ENCODE data around the gene ADGRG3.
"Not testable (repeated sequence)": the region's sequence is repeated elsewhere in the genome, so short reads cannot be mapped to it uniquely, and the experiment has no call there.

ADGRG3 gene

DNA sequence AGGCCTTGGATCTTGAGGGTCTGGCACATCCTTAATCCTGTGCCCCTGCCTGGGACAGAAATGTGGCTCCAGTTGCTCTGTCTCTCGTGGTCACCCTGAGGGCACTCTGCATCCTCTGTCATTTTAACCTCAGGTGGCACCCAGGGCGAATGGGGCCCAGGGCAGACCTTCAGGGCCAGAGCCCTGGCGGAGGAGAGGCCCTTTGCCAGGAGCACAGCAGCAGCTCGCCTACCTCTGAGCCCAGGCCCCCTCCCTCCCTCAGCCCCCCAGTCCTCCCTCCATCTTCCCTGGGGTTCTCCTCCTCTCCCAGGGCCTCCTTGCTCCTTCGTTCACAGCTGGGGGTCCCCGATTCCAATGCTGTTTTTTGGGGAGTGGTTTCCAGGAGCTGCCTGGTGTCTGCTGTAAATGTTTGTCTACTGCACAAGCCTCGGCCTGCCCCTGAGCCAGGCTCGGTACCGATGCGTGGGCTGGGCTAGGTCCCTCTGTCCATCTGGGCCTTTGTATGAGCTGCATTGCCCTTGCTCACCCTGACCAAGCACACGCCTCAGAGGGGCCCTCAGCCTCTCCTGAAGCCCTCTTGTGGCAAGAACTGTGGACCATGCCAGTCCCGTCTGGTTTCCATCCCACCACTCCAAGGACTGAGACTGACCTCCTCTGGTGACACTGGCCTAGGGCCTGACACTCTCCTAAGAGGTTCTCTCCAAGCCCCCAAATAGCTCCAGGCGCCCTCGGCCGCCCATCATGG is 4.0 kb upstream of the ADGRG3 start:
- no peak for DNase-seq

DNA sequence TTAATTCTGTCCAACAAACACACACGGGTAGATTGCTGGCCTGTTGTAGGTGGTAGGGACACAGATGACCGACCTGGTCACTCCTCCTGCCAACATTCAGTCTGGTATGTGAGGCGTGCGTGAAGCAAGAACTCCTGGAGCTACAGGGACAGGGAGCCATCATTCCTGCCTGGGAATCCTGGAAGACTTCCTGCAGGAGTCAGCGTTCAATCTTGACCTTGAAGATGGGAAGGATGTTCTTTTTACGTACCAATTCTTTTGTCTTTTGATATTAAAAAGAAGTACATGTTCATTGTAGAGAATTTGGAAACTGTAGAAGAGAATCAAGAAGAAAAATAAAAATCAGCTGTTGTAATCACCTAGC is 3.5 kb upstream of the ADGRG3 start:
- DNase-seq: no peak

DNA sequence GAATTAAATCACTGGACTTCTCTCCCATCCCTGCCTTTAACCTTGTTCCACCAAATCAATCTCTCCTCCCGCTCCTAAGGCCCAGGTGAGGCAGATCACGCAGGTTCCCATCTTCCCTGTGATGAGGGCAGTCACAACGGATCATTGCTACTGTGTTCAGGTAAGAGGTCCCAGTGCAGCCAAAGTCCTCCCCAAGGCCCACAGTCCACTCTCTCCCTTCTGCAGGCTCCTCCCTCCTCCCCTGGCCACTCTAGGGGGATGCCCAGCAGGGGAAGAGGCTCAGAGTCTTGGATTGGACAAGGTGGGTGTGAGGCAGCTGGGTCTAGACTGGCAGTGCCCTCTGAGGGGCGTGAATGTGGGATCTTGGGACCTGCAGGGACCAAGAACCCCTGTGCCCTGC is 2.6 kb upstream of the ADGRG3 start:
- DNase-seq: no peak

DNA sequence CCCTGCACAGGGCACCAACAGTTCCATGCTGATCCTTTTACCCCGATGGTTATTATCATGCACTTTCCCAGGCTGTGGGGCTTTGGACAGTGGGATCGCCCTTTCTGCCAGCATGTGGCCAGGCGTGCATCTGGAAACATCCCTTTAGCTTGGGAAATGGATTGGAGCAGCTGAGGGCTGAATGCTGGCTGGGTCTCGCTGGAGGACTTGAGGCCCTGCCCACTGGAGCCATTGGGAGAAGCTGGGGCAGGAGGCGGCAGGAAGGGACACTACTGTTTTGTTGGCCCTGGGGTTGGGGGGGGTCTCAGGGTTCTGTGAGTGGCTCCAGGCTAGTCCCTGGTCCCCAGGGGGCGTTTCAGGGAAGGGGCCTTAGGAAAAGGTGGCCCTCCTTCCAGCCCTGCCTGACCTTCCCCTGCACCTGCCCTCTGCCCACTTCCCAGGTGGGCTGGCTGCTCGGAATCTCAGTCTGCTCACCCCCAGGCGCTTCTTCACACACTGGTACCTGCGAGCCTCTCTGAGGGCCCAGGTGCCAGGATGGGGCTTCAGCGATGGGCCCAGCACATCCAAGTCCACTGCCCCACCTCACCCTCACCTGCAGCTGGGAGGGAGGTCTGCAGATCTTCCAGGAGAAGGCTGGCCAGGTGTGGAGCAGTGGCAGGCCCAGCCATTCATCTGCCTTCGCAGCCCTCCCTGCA is 1.6 kb upstream of the ADGRG3 start:
- DNase-seq: no peak

DNA sequence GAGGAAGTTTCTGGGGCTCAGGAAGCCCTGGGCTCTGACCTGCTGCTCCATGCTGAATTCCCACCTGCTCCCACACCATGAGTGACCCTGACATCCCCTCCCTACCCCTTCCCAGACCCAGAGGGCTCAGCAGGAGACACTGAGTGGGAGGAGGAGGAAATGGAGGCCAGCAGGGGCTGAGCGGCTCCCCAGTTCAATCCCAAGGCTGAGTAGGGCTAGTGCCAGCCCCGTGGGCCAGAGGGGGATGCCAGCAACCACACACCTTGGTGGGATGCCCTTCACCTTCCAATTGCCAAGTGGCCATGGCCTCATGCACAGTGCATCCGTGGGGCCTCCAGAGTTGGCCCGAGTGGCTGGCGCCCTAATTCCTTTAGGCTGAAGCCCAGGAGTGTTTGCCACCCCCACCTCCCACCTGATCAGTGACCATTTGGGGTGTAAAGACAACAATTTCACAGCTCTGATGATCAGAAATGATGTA is 1.0 kb upstream of the ADGRG3 start:
- no peak for DNase-seq

- peak in 1 of 2 experiments; percentile 27 for DNase-seq
Measured at GRCh38 chr16:57667526-57668262, 412 bp upstream of the ADGRG3 start.

DNA sequence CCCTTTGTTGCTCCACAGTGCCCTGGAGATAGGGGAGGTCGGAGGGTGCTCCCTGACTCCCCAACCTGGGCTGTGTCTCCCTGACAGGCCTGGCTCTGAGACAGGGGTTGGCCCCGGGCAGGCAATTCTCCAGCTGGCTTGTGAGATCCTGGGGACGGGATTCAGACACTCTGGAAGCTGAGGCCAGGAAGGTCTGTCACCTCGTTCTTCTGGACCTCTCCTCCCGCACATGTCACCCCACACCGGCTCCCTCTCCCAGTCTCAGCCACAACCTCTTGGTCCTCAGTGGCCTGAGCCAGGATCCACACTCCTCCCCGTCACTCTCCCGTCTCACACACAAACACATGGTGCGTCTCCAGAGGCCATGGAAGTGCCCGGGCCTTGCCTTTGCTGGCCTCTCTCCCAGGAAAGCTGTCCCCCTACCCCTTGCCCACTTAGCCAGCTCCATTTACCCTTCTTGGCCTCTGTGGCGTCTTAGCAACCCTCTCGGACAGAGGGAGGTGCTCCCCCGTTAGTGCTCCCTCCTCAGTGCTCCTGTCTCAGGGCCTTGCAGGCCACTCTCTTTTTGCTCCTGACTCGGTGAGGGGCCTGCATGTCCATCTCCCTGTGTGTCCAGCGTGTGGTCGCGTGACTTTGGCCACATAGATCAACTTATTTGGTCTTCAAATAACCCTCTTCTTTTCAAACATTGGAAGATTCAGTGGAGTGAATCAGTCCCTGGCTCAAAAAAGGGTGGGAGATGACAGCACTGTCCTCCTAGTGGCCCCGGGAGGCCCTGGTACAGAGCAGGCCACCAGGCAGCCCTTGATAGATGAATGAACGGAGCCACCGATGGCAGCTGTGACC is 747 bp downstream of the ADGRG3 start:
- DNase-seq: no peak

DNA sequence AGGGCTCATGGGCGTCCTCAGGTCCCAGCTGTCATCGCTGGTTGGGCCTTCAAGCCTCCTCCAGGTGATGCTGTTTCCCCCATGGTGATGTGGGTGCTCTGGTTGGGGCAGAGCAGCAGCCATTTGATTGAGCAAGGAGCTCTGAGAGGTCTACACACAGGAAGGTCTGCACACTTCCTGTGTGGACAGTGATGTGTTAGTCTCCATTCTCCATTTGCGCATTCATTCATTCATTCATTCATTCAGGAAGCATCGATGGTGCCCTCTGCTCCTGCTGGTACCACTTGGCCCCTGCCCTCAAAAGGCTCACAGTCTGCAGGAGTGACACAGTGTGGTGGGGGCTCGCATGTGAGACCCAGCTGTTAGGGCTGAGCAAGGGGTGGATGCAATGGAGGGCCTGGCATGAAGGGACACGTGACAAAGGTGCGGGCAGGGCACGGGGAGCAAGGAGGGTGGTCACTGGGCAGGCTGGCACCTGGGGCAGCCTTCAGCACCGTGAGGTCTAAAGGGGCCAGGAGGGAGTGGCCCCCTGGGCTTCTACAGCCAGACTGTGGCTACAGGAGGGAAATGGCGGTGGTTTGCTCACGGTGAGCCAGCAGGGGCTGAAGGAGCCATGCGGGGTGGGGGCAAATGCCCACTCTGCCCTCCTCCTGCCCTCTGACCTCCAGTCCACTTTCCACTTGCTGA is 1.5 kb downstream of the ADGRG3 start:
- DNase-seq: no peak

GRCh38 chr16:57670196-57670595 is 2.1 kb downstream of the ADGRG3 start:
- no peak for DNase-seq

- not testable (repeated sequence) for DNase-seq
Measured at GRCh38 chr16:57671451-57671850, 3.3 kb downstream of the ADGRG3 start.

DNA sequence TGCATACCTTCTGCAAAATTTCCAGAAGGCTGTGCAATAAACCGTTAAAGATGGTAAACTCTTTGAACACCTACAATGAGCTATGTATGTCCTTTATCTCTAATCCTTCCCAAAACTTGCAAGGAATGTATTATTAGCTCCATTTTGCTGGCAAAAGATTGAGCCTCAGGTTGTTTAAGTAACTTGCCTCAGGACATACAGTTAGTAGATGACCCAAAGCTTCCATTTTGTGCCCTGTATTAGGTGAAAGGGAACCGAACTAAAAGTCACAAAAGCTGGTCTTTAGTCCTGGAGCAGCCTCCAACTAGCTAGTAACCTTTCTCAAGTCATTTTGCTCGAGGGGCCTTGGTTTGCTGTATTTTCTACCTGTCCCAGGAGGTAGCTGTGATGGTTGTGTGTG is 4.3 kb downstream of the ADGRG3 start:
- no peak for DNase-seq

DNA sequence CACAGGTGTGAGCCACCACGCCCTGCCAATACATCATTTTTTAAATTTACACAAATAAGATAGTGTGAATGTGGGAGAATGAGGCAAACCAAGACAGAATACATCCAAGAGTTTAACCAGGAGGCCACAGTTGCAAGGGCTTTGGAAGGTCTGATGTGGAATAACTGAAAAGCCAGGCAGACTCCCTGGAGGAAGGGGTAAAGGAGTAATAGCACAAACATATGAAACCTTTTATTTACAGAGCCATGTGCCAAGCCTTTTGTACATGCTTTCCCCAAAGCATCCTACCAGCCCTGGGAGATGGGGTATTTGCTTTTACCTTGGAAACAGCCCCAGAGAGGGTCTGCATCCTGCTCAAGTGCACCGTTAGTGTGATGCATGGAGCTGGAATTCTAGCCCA is 4.7 kb downstream of the ADGRG3 start:
- no peak for DNase-seq

DNA sequence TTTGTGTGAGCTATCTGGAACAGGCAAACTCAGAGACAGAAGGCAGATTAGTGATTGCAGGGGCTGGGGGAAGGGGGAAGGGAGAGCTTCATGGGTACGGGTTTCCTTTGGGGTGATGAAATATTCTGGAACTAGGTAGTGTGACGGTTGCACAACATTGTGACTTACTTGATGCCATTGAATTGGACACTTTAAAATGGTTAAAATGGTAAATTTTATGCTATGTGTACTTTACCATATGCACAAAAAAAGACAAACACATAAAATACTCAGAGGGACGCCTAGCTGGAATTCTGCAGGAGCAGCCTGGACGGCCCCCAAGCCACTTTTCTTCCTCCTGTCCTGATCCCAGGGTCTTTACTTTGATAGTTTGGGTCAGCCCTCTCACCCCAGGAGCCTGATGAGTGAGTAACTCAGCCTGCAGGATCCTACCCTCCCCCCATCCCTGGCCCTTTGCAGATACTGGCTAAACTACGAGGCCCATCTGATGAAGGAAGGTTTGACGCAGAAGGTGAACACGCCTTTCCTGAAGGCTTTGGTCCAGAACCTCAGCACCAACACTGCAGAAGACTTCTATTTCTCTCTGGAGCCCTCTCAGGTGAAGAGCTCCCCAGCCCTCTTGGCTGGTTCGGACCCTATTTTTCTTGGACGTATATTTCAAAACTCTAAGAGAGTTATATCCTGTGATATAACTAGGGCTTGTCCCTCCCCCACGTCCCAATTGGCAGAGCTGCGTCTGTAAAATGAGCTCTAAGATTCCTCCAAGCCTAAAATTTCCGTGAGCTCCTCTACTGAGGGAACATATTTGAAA is 7.8 kb downstream of the ADGRG3 start:
- DNase-seq: no peak

- DNase-seq: no peak
Measured at GRCh38 chr16:57676553-57677085, 8.5 kb downstream of the ADGRG3 start.

DNA sequence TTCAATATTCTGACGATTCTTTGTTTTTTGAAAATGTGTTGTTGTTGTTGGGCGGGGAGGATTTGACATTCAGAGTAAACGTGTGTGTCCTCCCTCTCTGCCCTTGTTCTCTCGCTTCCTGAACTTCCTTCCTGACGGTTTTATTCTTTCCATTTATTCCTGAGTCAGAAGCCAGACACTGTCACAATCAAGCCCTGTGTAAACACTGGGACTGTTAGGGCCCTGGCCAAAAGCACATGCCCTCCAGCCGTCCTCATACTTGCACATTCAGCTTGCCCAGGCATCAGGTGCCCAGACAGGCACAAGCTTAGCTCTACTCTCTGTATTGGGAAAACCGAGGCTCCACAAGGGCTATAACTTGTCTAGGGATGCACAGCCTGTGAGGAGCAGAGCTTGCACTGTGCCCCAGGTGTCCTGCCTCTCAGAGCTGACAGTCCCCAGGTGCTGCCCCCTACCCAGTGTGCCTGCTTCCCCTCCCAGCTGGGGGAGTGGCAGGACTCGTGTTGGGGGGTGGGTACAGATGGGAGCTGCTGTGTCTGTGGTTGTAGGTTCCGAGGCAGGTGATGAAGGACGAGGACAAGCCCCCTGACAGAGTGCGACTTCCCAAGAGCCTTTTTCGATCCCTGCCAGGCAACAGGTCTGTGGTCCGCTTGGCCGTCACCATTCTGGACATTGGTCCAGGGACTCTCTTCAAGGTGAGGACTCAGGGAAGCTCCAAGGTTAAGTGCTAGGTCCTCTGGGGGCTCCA is 9.7 kb downstream of the ADGRG3 start:
- DNase-seq: peak in 1 of 2 experiments; percentile 24

DNA sequence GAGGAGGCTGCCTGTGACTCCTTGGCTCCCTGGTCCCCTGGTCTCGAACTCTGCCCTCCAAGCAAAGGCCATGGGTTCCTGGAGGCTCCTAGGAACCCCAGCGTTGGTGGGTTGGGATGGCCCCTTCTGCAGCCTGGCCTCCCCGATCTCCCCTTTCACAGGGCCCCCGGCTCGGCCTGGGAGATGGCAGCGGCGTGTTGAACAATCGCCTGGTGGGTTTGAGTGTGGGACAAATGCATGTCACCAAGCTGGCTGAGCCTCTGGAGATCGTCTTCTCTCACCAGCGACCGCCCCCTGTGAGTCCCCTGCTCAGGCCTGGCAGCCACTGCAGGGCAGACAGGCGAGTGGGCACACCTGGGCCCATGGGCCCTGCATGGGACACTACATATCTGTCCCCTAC is 10.9 kb downstream of the ADGRG3 start:
- DNase-seq: no peak

- no peak for DNase-seq
Measured at GRCh38 chr16:57679767-57680482, 11.8 kb downstream of the ADGRG3 start.

GRCh38 chr16:57680842-57681375 is 12.8 kb downstream of the ADGRG3 start:
- no peak for DNase-seq
